WERI-Rb-1 (cell line): ENCODE measurements around the gene STPG2.
A peak's percentile ranks its signal among the peaks of the same experiment; 100 is the strongest.
"Not testable (repeated sequence)": the region's sequence is repeated elsewhere in the genome, so short reads cannot be mapped to it uniquely, and the experiment has no call there.

Experiments used
- DNase-seq: peaks from one replicate; pipeline ENCODE4 v3.0.0-alpha.2; 2020
- H3K27ac ChIP-seq: fragments of 250-450 bp; sonication (Bioruptor Pico); 2 replicates; pipeline ENCODE4 v1.5.1; 2020; ENCODE audit warnings: mild to moderate bottlenecking, moderate library complexity
- H3K27me3 ChIP-seq: fragments of 250-450 bp; sonication (Bioruptor Pico); 2 replicates; pipeline ENCODE4 v1.5.1; 2021; ENCODE audit warnings: mild to moderate bottlenecking, low read depth, moderate library complexity; ENCODE audit not compliant: insufficient read depth, severe bottlenecking
- H3K36me3 ChIP-seq: fragments of 250-450 bp; sonication (Bioruptor Pico); 2 replicates; pipeline ENCODE4 v1.5.1; 2020; ENCODE audit warnings: mild to moderate bottlenecking, moderate library complexity
- H3K4me3 ChIP-seq: 2 replicates; pipeline ENCODE4 v1.5.1; 2011; ENCODE audit warnings: low read depth, mild to moderate bottlenecking, control low read depth, low read length
- H3K9me3 ChIP-seq: fragments of 250-450 bp; sonication (Bioruptor Pico); 2 replicates; pipeline ENCODE4 v1.5.1; 2021; ENCODE audit warnings: mild to moderate bottlenecking, moderate library complexity; ENCODE audit not compliant: severe bottlenecking
- CTCF ChIP-seq: IDR thresholded peaks from 2 replicates; pipeline ENCODE4 v1.5.1; 2011; ENCODE audit warnings: low read depth, mild to moderate bottlenecking, control low read depth, inconsistent platforms, low read length

The STPG2 gene

GRCh38 chr4:97912156-97912555 lies 231.1 kb downstream of the STPG2 start:
- H3K27ac ChIP-seq: no peak overlapping the region
- no peak for TF ChIP-seq CTCF
- no peak overlapping the region for H3K4me3 ChIP-seq
- no peaks in the 10 kb centered on the region for H3K36me3 ChIP-seq
- H3K27me3 ChIP-seq: no peaks in the 10 kb centered on the region
- H3K9me3 ChIP-seq: peaks cover 7% of the 10 kb centered on the region
- no peak for DNase-seq

- H3K36me3 ChIP-seq: no peaks in the 10 kb centered on the region
- H3K4me3 ChIP-seq: no peak overlapping the region
- H3K27me3 ChIP-seq: no peaks in the 10 kb centered on the region
- TF ChIP-seq CTCF: no peak
- no peak overlapping the region for H3K27ac ChIP-seq
- peak; percentile 10 for DNase-seq
- peaks cover 7% of the 10 kb centered on the region for H3K9me3 ChIP-seq
These were observed 231.9 kb downstream of the STPG2 start for GRCh38 chr4:97911236-97911906.

- TF ChIP-seq CTCF: peak; percentile 64
- peak; percentile 34 for DNase-seq
- Histone ChIP-seq H3K27me3 (no peaks in the 10 kb centered on the region), H3K4me3 (no peak overlapping the region), H3K36me3 (no peaks in the 10 kb centered on the region), H3K27ac (no peak overlapping the region), H3K9me3 (peaks cover 7% of the 10 kb centered on the region)
These were observed 233.3 kb downstream of the STPG2 start for GRCh38 chr4:97910005-97910404.

- DNase-seq, H3K27me3 ChIP-seq, H3K9me3 ChIP-seq, H3K36me3 ChIP-seq, H3K4me3 ChIP-seq, H3K27ac ChIP-seq: not testable (repeated sequence)
These were observed 239.7 kb downstream of the STPG2 start for GRCh38 chr4:97903436-97904189.

- Histone ChIP-seq H3K4me3 (no peak overlapping the region), H3K27me3 (no peaks in the 10 kb centered on the region), H3K9me3 (no peaks in the 10 kb centered on the region), H3K36me3 (no peaks in the 10 kb centered on the region), H3K27ac (no peak overlapping the region)
- no peak for DNase-seq
- TF ChIP-seq CTCF: no peak
These were observed 243.0 kb downstream of the STPG2 start for GRCh38 chr4:97900229-97900628.

- no peak overlapping the region for H3K27ac ChIP-seq
- no peaks in the 10 kb centered on the region for H3K9me3 ChIP-seq
- H3K4me3 ChIP-seq: no peak overlapping the region
- TF ChIP-seq CTCF: no peak
- DNase-seq: no peak
- no peaks in the 10 kb centered on the region for H3K36me3 ChIP-seq
- H3K27me3 ChIP-seq: no peaks in the 10 kb centered on the region
These were observed 250.5 kb downstream of the STPG2 start for GRCh38 chr4:97892592-97893266.
